HG02970 (cell line): ENCODE results near the gene RBM33.

Experiments used
- ATAC-seq: cut with Tn5 transposase; IDR thresholded peaks from one replicate; pipeline ENCODE4 v1.9.1; 2021; ENCODE audit warnings: mild to moderate bottlenecking, moderate library complexity, moderate number of reproducible peaks; ENCODE audit not compliant: unreplicated experiment, low FRiP score

The RBM33 gene

DNA sequence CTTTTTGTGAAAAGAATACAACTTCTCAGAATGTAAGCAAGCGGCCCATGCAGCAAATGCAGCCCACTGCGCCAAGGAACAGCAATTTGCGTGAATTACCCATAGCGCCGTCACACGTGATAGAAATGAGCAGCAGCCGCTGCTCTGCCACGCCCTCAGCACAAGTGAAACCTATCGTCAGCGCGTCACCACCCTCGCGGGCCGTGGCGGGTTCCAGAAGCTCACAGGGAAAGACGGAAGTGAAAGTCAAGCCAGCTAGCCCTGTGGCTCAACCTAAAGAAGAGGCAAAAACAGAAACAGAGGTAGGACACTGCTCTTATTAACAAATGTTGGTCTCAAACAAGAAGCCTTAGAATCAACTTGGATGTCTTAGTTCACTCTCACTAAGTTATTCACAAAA lies 97.3 kb downstream of the RBM33 start:
- no peak for ATAC-seq

GRCh38 chr7:155743177-155743576 lies 98.7 kb downstream of the RBM33 start:
- ATAC-seq = no peak

DNA sequence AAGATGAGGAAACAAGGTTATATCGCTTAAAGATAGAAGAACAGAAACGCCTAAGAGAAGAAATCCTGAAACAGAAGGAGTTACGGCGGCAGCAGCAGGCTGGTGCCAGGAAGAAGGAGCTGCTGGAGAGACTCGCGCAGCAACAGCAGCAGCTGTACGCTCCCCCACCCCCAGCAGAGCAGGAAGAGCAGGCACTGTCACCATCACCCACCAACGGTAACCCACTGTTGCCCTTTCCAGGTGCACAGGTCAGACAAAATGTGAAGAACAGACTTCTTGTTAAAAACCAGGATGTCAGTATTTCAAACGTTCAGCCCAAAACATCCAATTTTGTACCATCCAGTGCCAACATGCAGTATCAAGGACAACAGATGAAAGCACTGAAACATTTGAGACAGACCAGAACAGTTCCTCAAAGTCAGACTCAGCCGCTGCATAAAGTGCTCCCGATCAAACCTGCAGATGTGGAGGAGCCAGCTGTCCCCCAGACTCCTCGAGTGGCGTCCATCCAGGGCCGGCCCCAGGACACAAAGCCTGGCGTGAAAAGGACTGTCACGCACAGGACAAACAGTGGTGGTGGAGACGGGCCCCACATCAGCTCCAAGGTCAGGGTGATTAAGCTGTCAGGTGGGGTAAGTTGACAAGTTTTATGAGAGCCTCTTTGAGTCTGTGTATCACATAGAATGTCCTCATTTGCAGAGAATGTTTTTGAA lies 100.7 kb downstream of the RBM33 start:
- ATAC-seq = no peak

GRCh38 chr7:155745737-155746136 lies 101.3 kb downstream of the RBM33 start:
- no peak for ATAC-seq

DNA sequence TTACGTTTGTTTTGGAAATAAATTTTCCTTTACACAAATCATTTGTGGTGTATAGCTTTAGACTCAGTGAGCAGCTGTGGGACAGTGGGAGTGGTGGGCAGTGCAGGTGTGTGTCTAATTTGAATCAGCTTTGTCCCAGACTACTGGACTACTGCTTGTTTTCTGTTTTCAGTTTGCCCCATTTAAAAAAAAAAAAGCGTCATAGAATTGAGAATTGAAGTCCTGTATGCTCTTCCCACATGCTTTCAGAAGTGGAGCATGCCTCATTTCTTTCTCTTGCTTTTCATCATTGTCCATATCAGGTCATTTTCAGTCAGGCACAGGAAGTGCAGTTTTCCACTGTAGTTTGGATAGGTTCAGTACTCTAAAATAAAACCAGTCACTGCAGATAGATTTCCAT lies 101.7 kb downstream of the RBM33 start:
- ATAC-seq = no peak

GRCh38 chr7:155747209-155747608 lies 102.7 kb downstream of the RBM33 start:
- ATAC-seq = no peak

DNA sequence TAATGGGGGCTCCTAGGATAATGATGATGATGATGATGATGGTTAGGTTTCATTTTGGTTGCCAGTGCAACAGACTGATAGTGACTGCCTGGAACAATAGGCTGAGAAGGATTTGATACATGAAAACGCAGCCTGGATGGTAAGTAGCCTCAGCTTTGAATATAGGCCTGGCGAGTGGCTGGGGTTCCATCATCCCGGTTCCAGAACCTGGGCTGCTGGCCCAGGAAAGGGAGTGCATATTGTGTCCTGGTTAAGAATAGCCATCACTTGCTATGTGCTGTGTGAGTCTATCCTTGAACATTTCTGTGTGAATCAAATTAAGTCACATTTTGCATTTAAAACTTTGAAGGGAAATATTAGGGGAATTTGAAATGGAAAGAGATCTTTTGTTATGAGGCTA lies 105.1 kb downstream of the RBM33 start:
- no peak for ATAC-seq

DNA sequence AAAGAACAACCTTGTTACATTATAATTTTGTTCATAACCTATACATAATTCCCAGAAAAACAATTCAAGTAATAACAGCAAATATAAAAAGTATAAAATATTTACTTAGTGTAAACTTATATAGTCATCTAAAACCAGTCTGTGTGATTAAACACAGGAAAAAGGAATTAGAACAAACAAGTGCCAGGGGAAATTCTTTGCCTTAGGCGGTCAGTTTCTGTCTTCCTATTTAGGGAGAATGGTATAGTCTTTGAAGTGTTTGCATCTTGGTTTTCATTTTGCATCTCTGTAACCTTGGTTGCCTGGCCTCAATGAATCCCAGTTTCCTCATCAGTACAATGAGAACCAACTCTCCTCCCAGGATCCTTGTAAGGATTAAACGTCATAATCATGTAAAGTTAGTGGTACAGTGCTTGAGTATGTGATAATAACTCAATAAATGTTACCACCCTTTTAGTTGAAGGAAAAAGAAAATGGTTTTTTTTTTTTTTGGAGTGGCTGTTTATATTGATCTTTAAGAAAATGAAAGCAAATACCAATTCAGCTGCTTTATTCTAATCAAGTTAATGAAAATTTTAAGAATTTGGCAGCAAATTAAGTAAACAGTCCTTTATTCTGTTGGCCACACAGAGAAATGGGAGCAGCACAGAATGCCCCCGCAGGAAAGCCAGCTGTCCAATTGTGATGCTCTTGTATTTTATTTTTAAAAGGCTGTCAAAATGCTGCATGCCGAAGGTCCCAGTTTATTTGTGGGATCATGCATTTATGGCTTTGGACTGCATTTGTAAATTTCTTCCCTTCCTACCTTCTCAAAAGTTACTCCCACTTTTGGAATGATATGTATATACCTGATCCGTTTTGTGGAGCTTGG lies 106.0 kb downstream of the RBM33 start:
- no peak for ATAC-seq

GRCh38 chr7:155751409-155751808 lies 106.9 kb downstream of the RBM33 start:
- no peak for ATAC-seq

DNA sequence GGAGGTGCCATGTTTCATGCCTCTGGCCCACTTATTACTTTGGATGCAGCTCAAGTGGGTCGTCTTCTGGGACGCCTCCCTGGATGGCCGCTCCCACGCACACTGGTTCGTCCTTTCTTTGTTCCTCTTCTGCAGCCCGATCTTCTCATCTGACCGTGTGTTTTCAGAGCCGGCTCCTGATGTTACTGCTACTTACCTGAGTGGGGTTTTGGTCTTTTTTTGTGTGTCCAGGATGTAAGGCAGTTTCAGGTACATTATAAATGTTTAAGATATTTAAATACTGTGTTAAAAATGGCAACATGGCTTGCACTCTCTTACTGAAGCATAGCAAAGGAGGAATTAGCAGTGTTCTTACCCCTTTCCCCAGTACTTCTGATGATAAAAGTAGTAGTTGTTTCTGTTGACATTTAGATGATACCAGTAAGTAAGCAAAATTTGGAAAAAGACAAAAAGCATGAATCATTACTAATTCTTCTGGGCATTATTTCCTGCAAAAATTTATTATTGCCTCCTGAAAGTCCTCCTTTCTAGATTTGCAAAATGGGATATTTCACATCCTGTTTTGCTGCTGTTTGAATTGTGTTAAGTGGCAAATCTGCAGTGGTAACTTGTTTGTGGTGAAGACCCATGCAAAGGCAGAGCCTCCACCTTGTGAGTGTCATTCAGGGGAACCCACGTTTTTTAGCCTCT lies 108.4 kb downstream of the RBM33 start:
- ATAC-seq = peak; percentile 39

- ATAC-seq = no peak
Measured at GRCh38 chr7:155753446-155753965, 109.0 kb downstream of the RBM33 start.

GRCh38 chr7:155754165-155754564 lies 109.7 kb downstream of the RBM33 start:
- ATAC-seq = no peak

DNA sequence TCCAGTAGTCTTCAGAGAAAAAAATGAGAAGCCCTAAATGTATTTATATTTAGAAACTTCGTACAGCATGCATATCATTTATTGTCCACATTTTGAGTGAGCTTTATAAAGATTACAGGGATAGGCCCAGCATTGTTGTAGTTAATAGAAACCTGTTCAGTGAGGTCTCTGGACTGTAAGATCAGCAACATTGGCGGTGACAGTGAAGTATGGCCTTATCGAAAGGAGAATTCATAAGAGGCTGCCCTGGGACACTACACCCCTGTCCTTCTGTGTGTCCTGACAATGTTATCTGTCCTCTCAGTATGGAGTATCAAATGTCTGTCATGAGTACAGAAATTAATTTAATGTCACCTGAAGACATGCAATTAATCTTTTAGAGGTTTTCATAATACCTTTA lies 110.6 kb downstream of the RBM33 start:
- no peak for ATAC-seq

DNA sequence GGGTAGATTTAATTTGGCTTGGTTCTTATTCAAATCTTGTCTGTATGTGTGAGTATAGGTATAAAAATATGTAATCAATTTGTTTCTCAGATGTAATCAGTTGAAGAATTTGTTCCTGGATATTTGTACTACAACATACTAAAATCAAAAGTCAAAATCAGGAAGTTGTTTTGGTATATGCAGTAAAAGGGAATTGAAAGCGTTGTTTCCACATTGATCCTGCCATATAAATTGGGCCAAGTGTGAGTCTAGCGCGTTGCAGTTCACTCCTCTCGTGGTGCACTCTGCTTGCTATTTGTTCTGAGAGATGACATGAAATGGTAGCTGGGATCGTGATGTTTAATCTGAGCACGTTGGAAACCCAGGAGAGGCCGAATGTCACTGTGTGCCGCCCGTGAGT lies 111.9 kb downstream of the RBM33 start:
- no peak for ATAC-seq

GRCh38 chr7:155758348-155758747 lies 113.9 kb downstream of the RBM33 start:
- ATAC-seq = no peak

DNA sequence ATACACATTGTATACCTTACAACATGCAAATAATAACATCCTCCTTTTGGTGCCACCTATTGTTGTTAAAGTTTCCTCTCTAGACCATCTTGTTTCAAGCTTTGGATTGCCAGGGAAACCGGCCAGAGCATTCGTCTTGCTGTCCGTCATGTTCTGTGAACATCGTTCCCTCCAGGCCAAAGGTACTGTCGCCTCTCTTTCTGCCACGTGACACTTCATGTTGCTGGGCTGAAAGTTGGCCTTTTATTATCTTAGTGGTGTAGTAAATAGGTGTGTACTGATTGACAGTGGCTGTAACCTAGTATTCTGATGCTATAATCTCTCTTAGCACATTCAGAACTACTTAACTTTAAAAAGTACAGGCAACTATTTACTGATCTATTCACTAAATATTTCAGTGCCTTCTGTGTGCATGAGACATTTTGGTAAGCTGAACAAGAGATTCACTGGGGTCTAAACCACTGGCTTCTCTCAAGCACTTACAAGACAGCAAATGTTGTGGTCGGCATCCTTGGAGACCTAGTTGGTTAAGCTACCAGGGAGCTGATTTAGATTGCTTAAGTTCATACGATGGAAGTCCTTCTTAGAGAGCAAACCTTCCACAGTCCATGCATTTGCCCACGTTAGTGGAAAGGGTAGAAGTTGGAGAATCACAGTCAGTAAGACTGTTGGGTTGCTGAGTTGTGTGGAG lies 115.4 kb downstream of the RBM33 start:
- ATAC-seq = no peak

- ATAC-seq = no peak
Measured at GRCh38 chr7:155761162-155761561, 116.7 kb downstream of the RBM33 start.

GRCh38 chr7:155762036-155762435 lies 117.6 kb downstream of the RBM33 start:
- ATAC-seq = no peak

DNA sequence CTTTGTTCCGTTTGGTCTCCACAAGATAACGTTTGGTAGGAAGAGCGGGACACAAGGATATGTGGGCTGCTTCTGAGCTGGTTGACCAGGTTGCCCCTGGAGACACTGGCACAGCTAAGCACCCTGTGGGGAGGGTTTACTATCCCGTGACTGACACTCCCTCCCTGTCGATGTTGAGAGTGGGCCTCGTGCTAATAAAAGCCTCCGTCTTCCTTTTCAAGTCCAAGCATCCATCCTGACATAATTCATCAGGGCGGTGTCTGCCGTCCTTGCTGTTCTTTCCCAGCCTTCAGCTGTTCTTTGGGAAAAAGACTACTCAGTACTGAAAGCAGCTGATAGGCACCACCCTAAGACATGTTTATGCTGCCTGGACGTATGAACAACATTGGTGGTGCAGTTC lies 118.2 kb downstream of the RBM33 start:
- ATAC-seq = no peak

DNA sequence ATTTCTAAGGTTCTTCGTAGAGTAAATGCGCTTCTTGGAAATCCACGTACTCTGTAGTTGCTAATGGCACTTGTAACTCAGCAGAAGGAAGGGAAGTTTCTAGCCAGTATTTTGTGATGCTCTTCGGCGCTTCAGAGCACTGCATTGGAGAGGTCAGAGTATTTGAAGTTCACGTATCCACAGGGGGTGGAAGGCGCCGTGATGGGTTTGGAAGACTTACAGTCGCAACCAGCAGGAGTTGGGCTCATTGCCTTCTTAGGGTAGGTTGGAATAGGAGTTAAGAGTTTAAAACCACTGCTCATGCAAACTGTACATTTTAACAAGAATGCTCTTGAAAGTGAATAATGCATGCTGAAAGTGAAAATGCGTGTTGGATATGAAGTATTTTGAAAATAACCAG lies 118.7 kb downstream of the RBM33 start:
- ATAC-seq = no peak
